Breast epithelium (tissue), 4 donors: ENCODE data around the gene GPR176. TPM values are rescaled to one million over a fixed set of nuclear protein-coding genes. Genes with fewer than 3 reads are reported as not detected.

Experiments
- DNase-seq, 2 donors: peaks; one replicate each; pipeline ENCODE4 v3.0.0-alpha.2; 2019; ENCODE audit warnings: low spot score in 2 of 2
- H3K27ac ChIP-seq, 2 donors: fragments of 200-600 bp; sonication (generic) in 1 of 2; one replicate each; pipeline ENCODE4 v1.5.1; 2016 to 2019; ENCODE audit warnings: mild to moderate bottlenecking in 1 of 2
- H3K27me3 ChIP-seq, 2 donors: fragments of 200-600 bp; sonication (generic) in 1 of 2; one replicate each; pipeline versions ENCODE4 v1.5.1 to v1.6.0; 2017 to 2019; ENCODE audit warnings: control low read depth in 1 of 2, mild to moderate bottlenecking in 1 of 2
- H3K36me3 ChIP-seq: fragments of 200-600 bp; one replicate; pipeline ENCODE4 v1.5.1; 2019
- H3K4me1 ChIP-seq, 2 donors: fragments of 200-600 bp; sonication (generic); one replicate each; pipeline ENCODE4 v1.5.1; 2016 to 2019; ENCODE audit warnings: control low read depth in 1 of 2
- H3K4me3 ChIP-seq, 3 donors: fragments of 200-600 bp; sonication (generic); 1 replicate in 2 of 3; 2 replicates in 1 of 3; pipeline ENCODE4 v1.5.1; 2016 to 2019; ENCODE audit warnings: mild to moderate bottlenecking in 3 of 3, moderate library complexity in 2 of 3
- H3K9me3 ChIP-seq, 2 donors: fragments of 200-600 bp; sonication (generic) in 1 of 2; one replicate each; pipeline ENCODE4 v1.5.1; 2016 to 2019; ENCODE audit warnings: control low read depth in 1 of 2
- POLR2A ChIP-seq: fragments of 450-650 bp; IDR thresholded peaks from one replicate; pipeline ENCODE4 v1.6.1; 2016; ENCODE audit warnings: antibody characterized with exemption, mild to moderate bottlenecking, moderate library complexity
- POLR2AphosphoS5 ChIP-seq, 3 donors: sonication (generic); formaldehyde crosslinking; IDR thresholded peaks; one replicate each; pipeline ENCODE4 v1.6.1; 2017; ENCODE audit warnings: antibody characterized with exemption in 3 of 3
- intact Hi-C: fragments of 100-400 bp; cut with DNase I; formaldehyde crosslinking; loops from one replicate; pipeline ENCODE4 v1.15.1; 2023; ENCODE audit warnings: low total_unique reads
- total RNA-seq, 3 donors: library from RNA; depleted of rRNA; stranded (reverse); fragments of >200 nt; gene quantifications; one replicate each; pipeline ENCODE4 v1.1.0, GENCODE V29; 2016
- TF ChIP-seq, protein P1 (sequence below), 3 donors: fragments of 450-650 bp; IDR thresholded peaks; one replicate each; pipeline ENCODE4 v1.5.1; 2016 to 2017; ENCODE audit warnings: antibody characterized with exemption in 3 of 3, mild to moderate bottlenecking in 3 of 3, moderate library complexity in 3 of 3

The GPR176 gene
- total RNA-seq, 3 donors from 2014 or later, result 4.4 to 12.1 (median 9.4) TPM

DNA sequence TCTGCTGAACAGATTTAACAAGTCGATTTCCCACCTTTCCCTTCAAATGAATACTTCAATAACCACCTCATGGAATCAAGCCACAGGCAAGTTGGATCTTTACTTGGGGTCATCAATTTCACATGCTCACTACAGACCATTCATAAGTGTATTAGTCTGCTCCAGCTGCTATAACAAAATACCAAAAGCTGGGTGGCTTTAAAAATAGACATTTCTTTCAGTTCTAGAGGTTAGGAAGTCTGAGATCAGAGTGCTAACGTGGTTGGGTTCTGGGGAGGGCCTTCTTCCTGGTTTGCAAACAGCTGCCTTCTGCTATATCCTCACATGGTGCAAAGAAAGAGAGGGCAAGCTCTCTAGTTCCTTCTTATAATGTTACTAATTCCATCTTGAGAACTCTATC, 5.1 kb downstream of the GPR176 start:
- no peaks in the 10 kb centered on the region for H3K9me3 ChIP-seq
- intact Hi-C loops, result no loop called here
- no peak overlapping the region for H3K27ac ChIP-seq
- no peaks in the 10 kb centered on the region for H3K36me3 ChIP-seq
- TF ChIP-seq POLR2A (no peak), POLR2AphosphoS5 (IDR thresholded peaks at IDR 0.05) (no peak)
- TF ChIP-seq, protein P1, sequence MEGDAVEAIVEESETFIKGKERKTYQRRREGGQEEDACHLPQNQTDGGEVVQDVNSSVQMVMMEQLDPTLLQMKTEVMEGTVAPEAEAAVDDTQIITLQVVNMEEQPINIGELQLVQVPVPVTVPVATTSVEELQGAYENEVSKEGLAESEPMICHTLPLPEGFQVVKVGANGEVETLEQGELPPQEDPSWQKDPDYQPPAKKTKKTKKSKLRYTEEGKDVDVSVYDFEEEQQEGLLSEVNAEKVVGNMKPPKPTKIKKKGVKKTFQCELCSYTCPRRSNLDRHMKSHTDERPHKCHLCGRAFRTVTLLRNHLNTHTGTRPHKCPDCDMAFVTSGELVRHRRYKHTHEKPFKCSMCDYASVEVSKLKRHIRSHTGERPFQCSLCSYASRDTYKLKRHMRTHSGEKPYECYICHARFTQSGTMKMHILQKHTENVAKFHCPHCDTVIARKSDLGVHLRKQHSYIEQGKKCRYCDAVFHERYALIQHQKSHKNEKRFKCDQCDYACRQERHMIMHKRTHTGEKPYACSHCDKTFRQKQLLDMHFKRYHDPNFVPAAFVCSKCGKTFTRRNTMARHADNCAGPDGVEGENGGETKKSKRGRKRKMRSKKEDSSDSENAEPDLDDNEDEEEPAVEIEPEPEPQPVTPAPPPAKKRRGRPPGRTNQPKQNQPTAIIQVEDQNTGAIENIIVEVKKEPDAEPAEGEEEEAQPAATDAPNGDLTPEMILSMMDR (IDR thresholded peaks at IDR 0.05), result no peak
- DNase-seq, result no peak
- peaks cover 0 to 2% of the 10 kb centered on the region in 2 donors for H3K27me3 ChIP-seq
- H3K4me3 ChIP-seq, result no peak overlapping the region
- no peaks in the 10 kb centered on the region for H3K4me1 ChIP-seq

DNA sequence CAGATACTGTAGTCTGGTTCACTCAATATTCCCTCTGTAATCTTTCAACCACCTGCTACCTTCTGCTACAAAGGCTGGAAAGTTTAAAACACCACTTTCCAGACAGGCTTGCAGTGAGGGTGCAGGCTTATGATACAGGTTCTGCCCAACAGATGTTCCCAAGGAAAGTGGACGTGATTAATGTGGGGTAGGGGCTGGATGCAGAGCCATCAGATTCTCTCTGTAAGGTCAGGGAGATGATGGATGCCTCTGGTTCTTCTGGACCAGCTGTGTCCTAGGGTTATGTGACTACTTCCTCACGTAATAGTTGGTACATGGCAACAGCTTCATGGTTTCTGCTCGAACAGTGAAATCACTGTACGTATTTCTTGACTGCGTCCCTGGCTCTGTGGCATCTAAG, 11.1 kb downstream of the GPR176 start:
- H3K4me3 ChIP-seq, result no peak overlapping the region
- no peak overlapping the region for H3K27ac ChIP-seq
- TF ChIP-seq, protein P1 (IDR thresholded peaks at IDR 0.05), result no peak
- H3K4me1 ChIP-seq, result no peaks in the 10 kb centered on the region
- intact Hi-C loops, result no loop called here
- H3K27me3 ChIP-seq, result no peaks in the 10 kb centered on the region
- no peaks in the 10 kb centered on the region for H3K9me3 ChIP-seq
- H3K36me3 ChIP-seq, result no peaks in the 10 kb centered on the region
- no peak for DNase-seq

DNA sequence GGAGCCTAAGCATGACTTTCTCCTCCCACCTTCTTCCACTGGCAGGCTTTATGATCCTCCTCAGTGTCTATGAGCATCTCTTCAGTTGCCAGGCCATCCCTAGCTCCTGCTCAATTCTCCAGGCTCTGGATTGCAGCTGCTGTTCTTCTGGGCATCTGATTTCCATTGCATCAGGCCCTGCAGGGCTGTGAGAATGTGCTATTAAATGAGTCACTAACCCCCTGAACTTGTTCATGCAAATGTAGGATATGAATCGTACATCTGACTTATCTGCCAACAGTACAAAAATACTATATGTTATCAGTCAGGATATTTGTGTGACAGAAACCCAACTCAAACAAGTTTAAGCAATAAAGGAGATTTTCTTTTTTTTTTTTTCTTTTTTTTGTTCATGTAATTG, 11.9 kb downstream of the GPR176 start:
- Histone ChIP-seq H3K4me3 (no peak overlapping the region), H3K27ac (no peak overlapping the region), H3K27me3 (no peaks in the 10 kb centered on the region), H3K9me3 (no peaks in the 10 kb centered on the region), H3K36me3 (no peaks in the 10 kb centered on the region), H3K4me1 (no peaks in the 10 kb centered on the region)
- no peak for DNase-seq
- TF ChIP-seq POLR2AphosphoS5 (IDR thresholded peaks at IDR 0.05) (no peak), POLR2A (no peak)
- TF ChIP-seq, protein P1 (IDR thresholded peaks at IDR 0.05), result no peak
- intact Hi-C loops, result no loop called here

DNA sequence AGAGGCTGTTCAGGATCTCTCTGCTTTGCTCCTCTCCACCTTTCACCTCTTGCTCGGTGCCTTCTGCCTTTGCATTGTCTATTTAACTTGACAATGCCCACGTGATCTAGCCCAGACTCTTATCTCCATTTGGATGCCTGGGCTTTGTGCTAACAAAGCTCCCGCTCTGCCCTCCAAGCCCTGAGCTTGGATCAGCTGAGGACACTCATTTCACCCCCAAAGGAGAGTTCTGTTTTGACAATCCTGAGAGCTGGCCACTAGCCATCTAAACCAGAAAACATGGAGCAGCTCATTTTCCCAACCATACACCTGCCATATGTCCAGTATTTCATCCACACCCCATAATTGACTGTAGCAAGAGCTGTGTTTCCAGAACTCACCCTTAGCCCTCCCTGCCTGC, 12.8 kb downstream of the GPR176 start:
- no peak for DNase-seq
- Histone ChIP-seq H3K27me3 (no peaks in the 10 kb centered on the region), H3K4me1 (no peaks in the 10 kb centered on the region), H3K9me3 (no peaks in the 10 kb centered on the region), H3K36me3 (no peaks in the 10 kb centered on the region), H3K4me3 (no peak overlapping the region), H3K27ac (no peak overlapping the region)
- intact Hi-C loops, result no loop called here
- TF ChIP-seq POLR2A (no peak), POLR2AphosphoS5 (IDR thresholded peaks at IDR 0.05) (no peak)
- TF ChIP-seq, protein P1 (IDR thresholded peaks at IDR 0.05), result no peak

DNA sequence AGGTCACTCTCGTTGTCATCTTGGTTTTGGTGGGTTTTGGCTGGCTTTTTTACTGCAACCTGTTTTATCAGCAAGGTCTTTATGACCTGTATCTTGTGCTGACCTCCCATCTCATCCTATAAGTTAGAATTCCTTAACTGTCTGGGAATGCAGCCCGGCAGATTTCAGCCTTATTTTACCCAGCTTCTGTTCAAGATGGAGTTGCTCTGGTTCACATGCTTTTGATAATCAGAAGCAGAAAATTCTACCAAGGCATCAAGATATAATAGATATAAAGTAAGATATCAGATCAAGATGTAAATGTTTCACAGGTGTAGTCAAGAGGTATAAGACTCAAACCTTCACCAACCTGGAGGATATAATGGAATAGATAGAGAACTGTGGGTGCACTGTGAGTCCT, 16.0 kb downstream of the GPR176 start:
- Histone ChIP-seq H3K9me3 (no peaks in the 10 kb centered on the region), H3K27ac (no peak overlapping the region), H3K36me3 (no peaks in the 10 kb centered on the region), H3K4me1 (no peaks in the 10 kb centered on the region), H3K4me3 (no peak overlapping the region), H3K27me3 (no peaks in the 10 kb centered on the region)
- intact Hi-C loops, result no loop called here
- TF ChIP-seq POLR2AphosphoS5 (IDR thresholded peaks at IDR 0.05), result no peak
- TF ChIP-seq, protein P1 (IDR thresholded peaks at IDR 0.05), result no peak
- no peak for TF ChIP-seq POLR2A
- DNase-seq, result no peak
